Measurements from ENCODE around the gene CDC5L. TPM values are rescaled to one million over a fixed set of nuclear protein-coding genes. Genes with fewer than 3 reads are reported as not detected.

The CDC5L gene
- total and polyA plus RNA-seq, 2 experiments from 2014 or later = 27.0 to 32.5 TPM

GRCh38 chr6:44425951-44426350, 38.4 kb downstream of the CDC5L start:
- no peak overlapping the region for H3K4me3 ChIP-seq
- H3K27me3 ChIP-seq (ENCODE audit: insufficient read depth) = no peaks in the 10 kb centered on the region
- H4K20me1 ChIP-seq (replicated peaks; ENCODE audit: insufficient read depth) = no peaks in the 10 kb centered on the region
- H3K9me2 ChIP-seq (ENCODE audit: insufficient read depth) = no peaks in the 10 kb centered on the region
- no peaks in the 10 kb centered on the region for H3K27me3 Mint-ChIP-seq (ENCODE audit: insufficient read depth, low read depth, poor library complexity)
- no peak overlapping the region for H3K27ac ChIP-seq (ENCODE audit: low read depth)
- H3F3A ChIP-seq (replicated peaks; ENCODE audit: low read depth) = no peaks in the 10 kb centered on the region
- peaks cover 45% of the 10 kb centered on the region for H3K36me3 Mint-ChIP-seq (ENCODE audit: low read depth)
- no peaks in the 10 kb centered on the region for H3K4me1 ChIP-seq (ENCODE audit: insufficient read depth)
- no peaks in the 10 kb centered on the region for H3K79me2 ChIP-seq (replicated peaks; ENCODE audit: insufficient read depth)
- no peaks in the 10 kb centered on the region for H3K4me1 Mint-ChIP-seq
- no peak overlapping the region for H3K4me2 ChIP-seq
- H3K4me3 Mint-ChIP-seq = no peak overlapping the region
- H3K36me3 ChIP-seq (ENCODE audit: insufficient read depth) = peaks cover 39% of the 10 kb centered on the region
- H3K9me3 Mint-ChIP-seq = no peaks in the 10 kb centered on the region
- no peak for DNase-seq (ENCODE audit: low spot score)
- ATAC-seq = no peak
- H2AFZ ChIP-seq = no peak overlapping the region
- TF ChIP-seq POLR2AphosphoS5 (IDR thresholded peaks at IDR 0.05; ENCODE audit: low read depth) (no peak), EZH2 (IDR thresholded peaks at IDR 0.05; ENCODE audit: low read depth, unreplicated experiment) (no peak), JUNB (IDR thresholded peaks at IDR 0.05; ENCODE audit: unreplicated experiment) (no peak), ZNF114 (CRISPR knock-in tag; IDR thresholded peaks at IDR 0.05) (no peak), CREB1 (CRISPR knock-in tag; IDR thresholded peaks at IDR 0.05; ENCODE audit: low read depth) (no peak), STAT1 (IDR thresholded peaks at IDR 0.05; ENCODE audit: unreplicated experiment) (no peak), EZH2phosphoT487 (IDR thresholded peaks at IDR 0.05; ENCODE audit: unreplicated experiment) (no peak), NANOG (IDR thresholded peaks at IDR 0.05; ENCODE audit: borderline replicate concordance) (no peak), ZNF462 (CRISPR knock-in tag; IDR thresholded peaks at IDR 0.05) (no peak)
- H3K27ac Mint-ChIP-seq = no peak overlapping the region

Data from GM23338 (cell line).